GM12875 (cell line): ENCODE measurements around the gene RIBC2.

Experiments used
- H3K4me3 ChIP-seq: one replicate; pipeline ENCODE4 v1.5.1; 2011; ENCODE audit warnings: low read depth, low read length, control low read depth
- CTCF ChIP-seq: IDR thresholded peaks from 2 replicates; pipeline ENCODE4 v1.5.1; 2011; ENCODE audit warnings: low read depth, mild to moderate bottlenecking, control low read depth, inconsistent platforms, low read length, moderate library complexity, borderline replicate concordance; ENCODE audit not compliant: insufficient read depth

The RIBC2 gene

GRCh38 chr22:45397806-45398205, 15.7 kb upstream of the RIBC2 start:
- no peak overlapping the region for H3K4me3 ChIP-seq
- no peak for TF ChIP-seq CTCF

GRCh38 chr22:45398214-45398613, 15.3 kb upstream of the RIBC2 start:
- TF ChIP-seq CTCF = no peak
- H3K4me3 ChIP-seq = no peak overlapping the region

- TF ChIP-seq CTCF = no peak
- no peak overlapping the region for H3K4me3 ChIP-seq
Measured at GRCh38 chr22:45399712-45400445, 13.6 kb upstream of the RIBC2 start.

GRCh38 chr22:45402466-45402985, 11.0 kb upstream of the RIBC2 start:
- TF ChIP-seq CTCF = no peak
- no peak overlapping the region for H3K4me3 ChIP-seq

- TF ChIP-seq CTCF = no peak
Measured at GRCh38 chr22:45407793-45408192, 5.7 kb upstream of the RIBC2 start.

GRCh38 chr22:45413013-45413367, 503 bp upstream of the RIBC2 start:
- H3K4me3 ChIP-seq = no peak overlapping the region
- no peak for TF ChIP-seq CTCF

More at GRCh38 chr22:45407793-45408192, 5.7 kb upstream of the RIBC2 start:
- H3K4me3 ChIP-seq = no peak overlapping the region
